Renal pelvis (tissue), 4 donors: Measurements from ENCODE around the gene FUT4. TPM values are rescaled to one million over a fixed set of nuclear protein-coding genes. Genes with fewer than 3 reads are reported as not detected.
"Not testable (repeated sequence)": the region's sequence is repeated elsewhere in the genome, so short reads cannot be mapped to it uniquely, and the experiment has no call there.

Experiments used
- DNase-seq: peaks from one replicate; pipeline ENCODE4 v3.0.0-alpha.2; 2013
- polyA plus RNA-seq, 3 donors: library from polyadenylated mRNA; unstranded; fragments of 120-200 nt; gene quantifications; one replicate each; pipeline ENCODE4 v1.2.1, GENCODE V29; 2013; ENCODE audit not compliant: insufficient read length in 3 of 3

Gene FUT4
- polyA plus RNA-seq, 3 donors, result 5.4 to 6.6 (median 5.6) TPM

DNA sequence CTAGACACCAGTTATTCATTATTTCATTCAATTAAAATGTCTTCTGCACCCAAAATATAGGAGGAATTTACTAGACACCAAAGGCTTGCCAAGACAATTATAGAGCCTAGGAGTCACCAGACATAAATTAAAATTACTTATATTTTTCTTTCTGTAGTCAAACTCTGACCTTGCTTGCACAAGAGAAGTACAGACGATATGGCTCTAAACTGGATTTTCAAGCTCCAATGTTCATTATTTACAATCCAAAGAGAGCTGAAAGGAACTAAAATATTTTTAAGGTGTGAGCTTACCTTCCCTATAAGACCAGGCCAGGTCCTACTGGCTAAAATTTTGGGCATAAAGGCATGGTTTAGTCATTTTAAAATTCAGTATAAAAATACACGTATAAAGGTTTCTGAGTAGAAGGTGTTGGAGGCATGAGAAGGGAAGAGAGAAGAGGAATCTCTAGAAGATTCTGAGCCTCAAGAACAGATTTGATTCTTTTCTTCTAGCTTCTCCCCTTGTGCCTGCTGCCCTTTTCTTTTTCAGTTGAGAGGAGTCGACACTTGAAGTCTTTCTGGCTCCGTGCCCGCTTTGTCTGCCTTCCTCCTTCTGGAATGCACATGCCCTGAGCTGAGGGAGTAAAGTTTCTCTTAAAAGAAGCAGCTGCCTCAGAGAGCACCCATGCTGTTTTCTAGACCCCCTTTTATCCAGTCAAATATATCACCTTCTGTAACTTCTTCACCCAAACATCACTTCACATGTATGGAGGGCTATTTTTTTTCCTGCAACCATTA lies 18.0 kb upstream of the FUT4 start:
- DNase-seq, result peak; percentile 82

DNA sequence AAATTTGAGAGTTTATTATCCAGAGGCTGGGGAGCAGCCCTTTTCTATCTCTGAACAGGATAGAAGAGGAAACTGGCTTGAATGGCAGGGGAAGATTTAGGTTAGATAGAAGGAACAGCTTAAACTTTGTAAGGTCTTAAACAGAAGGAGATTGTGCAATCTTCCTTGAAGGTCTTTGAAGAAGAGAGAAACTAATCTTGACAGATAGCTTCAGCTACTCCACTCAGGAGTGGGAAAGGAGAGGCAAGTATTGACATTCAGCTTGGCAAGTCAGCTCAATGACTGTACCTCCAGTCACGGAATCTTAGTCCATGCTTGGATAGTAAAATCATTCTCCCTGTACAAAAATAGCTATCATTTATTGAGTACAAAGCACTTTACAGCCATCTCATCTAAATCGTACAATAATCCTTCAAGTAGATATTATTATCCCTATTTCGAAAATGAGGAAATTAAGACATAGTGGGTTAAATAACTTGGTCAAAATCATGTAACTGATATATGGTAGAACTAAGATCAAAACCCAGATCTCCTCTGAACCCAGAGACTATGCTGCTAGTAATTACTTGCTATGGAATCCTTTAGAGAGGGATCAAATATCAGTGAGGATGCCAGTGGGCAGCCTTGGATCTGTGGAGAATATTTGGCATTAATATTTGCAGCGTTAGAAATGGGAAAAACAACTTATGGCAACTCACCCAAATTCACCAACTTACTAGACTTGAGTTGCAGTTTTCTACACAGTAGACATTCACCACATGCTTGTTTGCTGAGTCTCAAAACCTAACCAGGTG lies 16.9 kb upstream of the FUT4 start:
- DNase-seq, result no peak

DNA sequence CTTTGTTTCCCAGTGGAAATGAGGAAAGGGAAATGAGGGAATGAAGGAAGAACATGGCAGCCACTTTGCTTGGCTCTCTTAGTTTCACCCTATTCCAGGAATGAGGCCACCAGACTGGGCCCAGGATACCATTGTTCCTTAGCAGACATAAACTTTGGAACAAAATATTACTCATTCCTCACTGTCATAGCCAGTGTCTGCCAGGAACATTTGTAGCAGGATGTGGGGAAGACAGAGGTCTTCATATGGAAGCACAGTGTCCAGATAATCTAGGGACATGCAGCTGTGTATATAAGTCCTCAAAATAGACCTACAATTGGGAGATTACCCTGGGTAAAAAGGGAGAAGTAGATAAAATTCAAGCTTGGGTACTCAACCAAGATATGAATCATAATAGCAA lies 15.2 kb upstream of the FUT4 start:
- no peak for DNase-seq

DNA sequence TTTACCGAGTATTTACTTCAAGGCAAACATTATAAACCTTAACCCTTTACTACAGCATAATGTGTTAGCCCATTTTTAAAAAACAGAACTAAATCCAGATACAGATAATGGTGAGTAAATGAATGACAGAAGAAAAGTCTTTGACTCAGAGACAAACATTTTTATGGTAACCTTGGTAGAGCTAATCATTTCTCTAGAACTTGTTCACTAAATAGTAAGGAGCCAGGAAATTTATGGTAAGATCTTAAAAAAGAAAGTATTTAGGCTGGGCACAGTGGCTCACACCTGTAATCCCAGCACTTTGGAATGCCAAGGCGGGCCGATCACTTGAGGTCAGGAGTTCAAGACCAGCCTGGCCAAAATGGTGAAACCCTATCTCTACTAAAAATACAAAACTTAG lies 11.5 kb upstream of the FUT4 start:
- no peak for DNase-seq

DNA sequence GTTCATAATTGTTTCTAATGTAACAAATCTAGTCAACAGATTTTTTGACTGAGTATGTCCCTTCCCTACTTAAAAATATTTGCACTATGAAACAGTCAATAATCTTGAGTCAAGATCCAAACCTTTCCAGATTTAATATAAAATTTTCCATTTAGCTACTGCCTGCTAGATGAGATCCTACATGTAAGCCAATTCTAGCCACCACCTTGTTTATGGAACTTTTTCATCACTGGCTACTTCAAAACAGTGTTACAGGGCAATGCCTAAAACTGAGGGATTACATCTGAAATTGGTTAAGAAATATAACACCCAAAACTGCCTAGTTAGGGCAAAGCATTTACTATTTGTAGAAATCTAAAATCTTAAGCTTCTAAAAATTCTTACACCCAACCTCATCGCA lies 10.5 kb upstream of the FUT4 start:
- DNase-seq, result no peak

DNA sequence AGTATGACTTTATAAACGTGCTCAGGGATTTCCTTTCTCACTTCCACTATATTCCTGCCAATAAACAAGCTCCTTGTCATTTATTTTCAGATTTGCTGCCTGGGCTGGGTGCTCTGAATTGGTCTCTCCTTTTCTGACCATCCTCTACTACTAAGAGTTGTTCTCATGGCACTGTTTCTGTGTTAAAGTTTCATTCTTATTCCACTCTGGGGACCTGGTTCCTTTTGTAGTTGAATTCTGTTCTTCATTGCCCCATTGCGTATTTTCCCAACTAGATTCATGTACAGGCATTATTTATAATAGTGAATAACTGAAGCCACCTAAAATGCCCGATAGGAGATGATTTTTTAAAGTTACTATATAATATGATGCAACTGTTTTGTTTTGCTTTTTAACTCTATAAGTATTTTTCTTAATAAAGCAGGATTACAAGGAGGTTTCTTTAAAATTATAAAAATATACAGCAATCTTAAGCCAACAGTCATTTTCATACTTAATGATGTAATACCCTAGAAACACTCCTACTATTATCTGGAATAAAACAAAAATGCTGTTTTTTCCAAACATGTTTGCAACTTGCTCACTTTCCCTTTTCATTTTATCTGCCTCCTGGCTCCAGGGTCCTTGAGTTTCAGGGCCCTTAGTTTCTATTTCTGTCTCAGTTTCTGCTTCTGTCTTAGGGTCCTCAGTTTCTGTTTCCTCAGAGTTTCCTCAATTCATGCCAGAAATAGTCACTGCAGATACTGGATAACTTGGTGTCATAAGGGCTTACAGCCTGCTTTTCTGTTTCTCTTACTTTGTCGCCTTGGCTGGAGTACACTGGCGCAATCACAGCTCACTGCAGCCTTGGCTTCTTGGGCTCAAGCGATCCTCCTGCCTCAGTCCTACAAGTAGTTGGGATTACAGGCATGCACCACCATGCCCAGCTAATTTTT lies 9.8 kb upstream of the FUT4 start:
- DNase-seq, result no peak

DNA sequence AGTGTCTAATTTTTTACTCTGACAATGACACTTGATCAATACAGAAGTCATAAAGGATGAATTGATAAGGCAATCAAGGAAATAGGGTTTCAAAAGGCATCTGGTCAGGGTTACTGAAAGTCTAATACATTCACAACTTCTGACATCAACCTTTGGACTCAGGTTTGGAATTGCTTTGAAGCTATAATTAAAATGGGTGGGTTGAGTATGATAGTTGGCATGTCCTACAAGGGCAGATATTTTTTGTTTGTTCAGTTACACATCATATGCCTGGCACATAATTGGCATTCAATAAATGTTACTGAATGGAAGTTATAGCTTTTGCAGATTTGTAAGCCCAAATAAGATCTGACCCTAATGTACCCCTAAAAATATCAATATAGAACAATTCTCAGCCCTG lies 7.3 kb upstream of the FUT4 start:
- no peak for DNase-seq

DNA sequence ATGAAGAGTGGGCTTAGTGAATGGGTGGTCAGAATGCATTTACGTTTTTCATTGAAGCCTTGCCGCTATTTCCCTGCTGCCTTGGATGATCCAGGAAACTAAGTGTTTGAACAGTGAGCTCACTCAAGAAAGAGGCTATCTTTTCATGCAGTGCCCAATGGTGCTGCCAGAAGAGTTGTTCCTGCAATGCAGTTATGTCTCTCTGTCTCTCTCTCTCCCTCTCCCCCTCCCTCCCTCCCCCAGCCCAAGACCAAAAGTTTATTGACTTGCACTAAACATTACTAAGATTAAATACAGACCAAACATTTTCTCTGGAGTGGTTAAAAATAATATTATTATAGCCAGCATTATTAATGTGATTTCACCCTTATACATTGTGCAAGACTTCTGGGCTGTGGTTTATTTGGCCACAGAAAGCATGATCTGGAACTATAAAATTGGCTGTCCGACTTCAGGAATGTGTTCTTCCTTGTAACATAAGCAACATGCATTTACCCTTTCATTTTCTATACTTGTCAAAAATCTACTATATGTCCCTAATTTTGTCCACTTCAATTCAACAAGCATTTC lies 6.6 kb upstream of the FUT4 start:
- no peak for DNase-seq

DNA sequence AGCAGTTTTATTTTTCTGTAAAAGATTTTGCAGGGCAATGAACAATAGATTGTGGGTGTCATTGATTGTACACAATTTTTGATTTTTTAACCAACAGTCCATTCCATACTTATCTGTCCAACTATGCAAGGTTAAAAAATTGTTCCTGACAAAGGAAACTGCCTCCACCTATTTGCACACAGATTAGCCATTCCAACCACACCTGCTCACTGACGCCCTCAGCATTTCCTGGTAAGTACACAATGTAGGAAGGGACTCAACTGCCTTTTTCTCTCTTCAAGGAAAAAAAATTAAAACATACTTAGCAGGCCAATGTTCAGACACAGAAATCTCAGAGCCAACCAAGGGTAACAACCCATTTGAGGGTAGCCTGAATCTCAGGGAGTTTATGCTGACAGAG lies 4.3 kb upstream of the FUT4 start:
- DNase-seq, result no peak

DNA sequence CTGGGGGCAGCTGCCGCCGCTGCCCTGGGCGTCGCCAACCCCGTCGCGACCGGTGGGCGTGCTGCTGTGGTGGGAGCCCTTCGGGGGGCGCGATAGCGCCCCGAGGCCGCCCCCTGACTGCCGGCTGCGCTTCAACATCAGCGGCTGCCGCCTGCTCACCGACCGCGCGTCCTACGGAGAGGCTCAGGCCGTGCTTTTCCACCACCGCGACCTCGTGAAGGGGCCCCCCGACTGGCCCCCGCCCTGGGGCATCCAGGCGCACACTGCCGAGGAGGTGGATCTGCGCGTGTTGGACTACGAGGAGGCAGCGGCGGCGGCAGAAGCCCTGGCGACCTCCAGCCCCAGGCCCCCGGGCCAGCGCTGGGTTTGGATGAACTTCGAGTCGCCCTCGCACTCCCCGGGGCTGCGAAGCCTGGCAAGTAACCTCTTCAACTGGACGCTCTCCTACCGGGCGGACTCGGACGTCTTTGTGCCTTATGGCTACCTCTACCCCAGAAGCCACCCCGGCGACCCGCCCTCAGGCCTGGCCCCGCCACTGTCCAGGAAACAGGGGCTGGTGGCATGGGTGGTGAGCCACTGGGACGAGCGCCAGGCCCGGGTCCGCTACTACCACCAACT lies 1.0 kb downstream of the FUT4 start:
- no peak for DNase-seq

DNA sequence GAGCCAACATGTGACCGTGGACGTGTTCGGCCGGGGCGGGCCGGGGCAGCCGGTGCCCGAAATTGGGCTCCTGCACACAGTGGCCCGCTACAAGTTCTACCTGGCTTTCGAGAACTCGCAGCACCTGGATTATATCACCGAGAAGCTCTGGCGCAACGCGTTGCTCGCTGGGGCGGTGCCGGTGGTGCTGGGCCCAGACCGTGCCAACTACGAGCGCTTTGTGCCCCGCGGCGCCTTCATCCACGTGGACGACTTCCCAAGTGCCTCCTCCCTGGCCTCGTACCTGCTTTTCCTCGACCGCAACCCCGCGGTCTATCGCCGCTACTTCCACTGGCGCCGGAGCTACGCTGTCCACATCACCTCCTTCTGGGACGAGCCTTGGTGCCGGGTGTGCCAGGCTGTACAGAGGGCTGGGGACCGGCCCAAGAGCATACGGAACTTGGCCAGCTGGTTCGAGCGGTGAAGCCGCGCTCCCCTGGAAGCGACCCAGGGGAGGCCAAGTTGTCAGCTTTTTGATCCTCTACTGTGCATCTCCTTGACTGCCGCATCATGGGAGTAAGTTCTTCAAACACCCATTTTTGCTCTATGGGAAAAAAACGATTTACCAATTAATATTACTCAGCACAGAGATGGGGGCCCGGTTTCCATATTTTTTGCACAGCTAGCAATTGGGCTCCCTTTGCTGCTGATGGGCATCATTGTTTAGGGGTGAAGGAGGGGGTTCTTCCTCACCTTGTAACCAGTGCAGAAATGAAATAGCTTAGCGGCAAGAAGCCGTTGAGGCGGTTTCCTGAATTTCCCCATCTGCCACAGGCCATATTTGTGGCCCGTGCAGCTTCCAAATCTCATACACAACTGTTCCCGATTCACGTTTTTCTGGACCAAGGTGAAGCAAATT lies 1.8 kb downstream of the FUT4 start:
- no peak for DNase-seq

DNA sequence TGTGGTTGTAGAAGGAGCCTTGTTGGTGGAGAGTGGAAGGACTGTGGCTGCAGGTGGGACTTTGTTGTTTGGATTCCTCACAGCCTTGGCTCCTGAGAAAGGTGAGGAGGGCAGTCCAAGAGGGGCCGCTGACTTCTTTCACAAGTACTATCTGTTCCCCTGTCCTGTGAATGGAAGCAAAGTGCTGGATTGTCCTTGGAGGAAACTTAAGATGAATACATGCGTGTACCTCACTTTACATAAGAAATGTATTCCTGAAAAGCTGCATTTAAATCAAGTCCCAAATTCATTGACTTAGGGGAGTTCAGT lies 2.4 kb downstream of the FUT4 start:
- DNase-seq, result no peak

DNA sequence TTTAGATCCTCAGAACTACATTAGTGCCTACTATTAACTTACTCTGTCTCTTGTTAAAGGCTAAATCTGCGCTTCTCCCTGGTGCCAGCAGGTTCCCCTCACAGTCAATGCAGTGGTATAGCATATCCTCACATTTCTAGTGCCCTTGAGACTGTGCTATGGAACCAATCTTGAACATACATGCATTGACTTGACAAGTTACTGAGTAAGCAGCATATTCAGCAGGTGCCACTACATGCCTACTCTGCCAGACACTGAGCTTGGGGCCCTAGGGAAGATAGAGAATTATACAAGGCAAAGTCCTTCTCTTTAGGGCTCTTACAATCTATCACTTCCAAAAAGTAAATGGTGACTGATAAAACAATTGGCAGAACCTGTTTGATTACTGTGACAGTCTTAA lies 3.2 kb downstream of the FUT4 start:
- no peak for DNase-seq

DNA sequence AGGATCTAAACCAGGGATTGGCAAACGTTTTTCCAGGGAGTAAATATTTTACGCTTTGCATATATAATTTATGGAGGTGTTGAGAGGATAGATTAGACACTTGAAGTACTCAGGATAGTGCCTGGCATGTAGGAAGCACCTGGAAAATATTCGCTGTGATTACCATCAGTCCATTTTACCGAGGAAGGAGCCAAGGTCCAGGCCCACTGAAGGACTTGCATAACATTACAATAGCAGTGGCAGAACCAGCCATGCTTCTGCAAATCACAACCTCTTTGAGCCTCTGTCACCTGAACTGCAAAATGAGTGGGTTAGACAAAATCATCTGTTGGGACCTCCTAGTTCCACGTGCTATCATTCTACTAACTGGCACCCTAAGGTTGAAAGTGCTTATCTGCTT lies 5.4 kb downstream of the FUT4 start:
- DNase-seq, result no peak

DNA sequence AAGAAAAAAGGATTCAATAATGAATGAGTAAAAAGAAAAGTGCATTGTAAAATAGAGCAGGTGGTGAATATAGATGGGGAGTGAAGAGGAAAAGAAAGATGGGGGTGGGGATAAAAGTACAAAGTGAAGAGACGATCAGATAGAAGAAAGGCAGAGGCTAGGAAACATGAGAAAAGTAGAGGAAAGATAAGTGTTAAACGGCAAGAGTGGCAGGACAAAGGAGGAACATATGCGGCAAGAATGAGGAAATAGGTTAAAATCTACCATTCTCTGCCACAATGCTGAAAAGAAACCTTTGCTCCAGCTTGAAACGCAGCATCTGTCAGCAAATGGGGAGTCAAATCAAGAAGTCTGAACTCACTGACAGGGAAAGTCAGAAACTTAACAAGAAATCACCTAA lies 6.8 kb downstream of the FUT4 start:
- no peak for DNase-seq

DNA sequence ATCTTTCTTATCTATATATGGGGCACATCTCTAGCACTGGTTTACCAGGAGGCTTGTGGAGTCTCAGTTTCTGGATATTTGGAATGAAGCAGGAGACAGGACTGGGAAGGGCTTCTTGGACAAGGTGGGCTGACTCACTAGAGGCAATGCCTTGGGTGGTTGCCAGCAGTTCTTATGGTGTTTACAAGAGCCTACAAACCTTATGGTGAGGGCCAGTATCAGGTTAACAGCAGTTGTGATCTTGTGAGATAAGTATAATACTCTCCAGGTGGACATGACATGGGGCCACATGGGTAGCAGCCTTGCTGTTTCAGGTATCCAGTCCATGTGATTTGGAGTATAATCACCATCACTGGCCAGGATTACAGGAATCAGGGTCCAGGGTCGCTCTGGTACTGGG lies 10.2 kb downstream of the FUT4 start:
- DNase-seq, result no peak

DNA sequence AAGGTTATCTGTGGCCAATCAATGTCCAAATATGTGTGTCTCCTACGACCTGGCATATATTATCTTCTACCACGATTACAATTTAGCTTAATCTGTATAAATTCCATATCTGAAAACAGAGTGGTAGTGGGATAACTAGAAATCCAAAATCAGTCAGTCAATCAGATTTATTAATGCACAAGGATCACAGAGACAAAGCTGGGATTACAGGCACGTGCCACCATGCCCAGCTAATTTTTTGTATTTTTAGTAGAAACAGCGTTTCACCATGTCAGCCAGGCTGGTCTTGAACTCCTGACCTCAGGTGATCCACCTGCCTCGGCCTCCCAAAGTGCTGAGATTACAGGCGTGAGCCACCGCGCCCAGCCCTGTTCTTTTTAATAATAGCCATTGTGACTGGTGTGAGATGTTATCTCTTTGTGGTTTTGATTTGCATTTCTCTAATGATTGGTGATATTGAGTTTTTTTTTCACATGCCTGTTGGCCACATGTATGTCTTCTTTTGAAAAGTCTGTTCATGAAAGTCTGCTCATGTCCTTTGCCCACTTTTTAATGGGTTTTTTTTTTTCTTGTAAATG lies 12.1 kb downstream of the FUT4 start:
- not testable (repeated sequence) for DNase-seq

DNA sequence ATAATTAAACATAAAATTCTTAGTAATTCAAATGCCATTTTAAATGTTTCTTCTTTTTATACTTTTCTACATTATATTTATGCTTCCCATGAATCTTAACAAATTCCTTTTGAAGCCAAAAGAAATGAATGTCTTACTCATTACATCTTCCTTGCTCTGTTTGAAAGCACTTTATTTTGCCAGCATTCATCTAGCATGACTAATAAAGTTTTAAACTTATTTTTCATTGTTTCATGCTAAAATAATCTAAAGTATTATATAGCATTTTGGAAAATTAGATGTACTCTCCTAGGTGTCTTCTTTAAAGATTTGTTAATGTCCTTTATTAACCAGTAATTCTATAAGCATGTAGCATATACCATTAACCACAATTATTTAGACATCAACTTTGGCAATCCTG lies 13.7 kb downstream of the FUT4 start:
- DNase-seq, result no peak

DNA sequence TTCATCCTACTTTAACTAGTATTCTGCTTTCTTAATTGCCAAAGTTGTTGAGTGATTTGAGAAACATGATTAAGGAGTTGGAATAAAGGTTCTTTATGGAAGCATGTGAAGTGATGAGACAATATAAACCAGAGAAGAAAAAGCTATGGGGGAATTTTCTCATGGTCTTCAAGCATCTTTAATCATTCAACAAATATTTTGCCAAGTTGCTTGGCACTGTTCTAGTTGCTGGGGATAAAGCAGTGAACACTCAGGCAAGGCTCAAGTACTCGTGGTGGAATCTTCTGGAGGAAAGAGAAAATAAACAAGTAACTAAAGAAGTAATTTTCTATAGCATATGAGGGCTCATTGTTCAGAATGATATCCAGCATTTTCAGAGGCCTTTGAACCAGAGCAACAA lies 14.3 kb downstream of the FUT4 start:
- no peak for DNase-seq

DNA sequence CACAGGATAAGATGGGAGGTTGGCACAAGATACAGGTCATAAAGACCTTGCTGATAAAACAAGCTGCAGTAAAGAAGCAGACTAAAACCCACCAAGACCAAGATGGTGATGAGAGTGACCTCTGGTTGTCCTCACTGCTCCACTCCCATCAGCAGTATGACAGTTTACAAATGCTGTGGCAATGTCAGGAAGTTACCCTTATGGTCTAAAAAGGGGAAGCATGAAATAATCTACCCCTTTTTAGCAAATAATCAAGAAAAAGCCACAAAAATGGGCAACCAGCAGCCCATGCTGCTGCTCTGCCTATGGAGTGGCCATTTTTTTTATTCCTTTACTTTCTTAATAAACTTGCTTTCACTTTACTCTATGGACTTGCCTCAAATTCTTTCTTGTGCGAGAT lies 14.7 kb downstream of the FUT4 start:
- DNase-seq, result no peak
